ENCODE data around the gene RAB1A. TPM values are rescaled to one million over a fixed set of nuclear protein-coding genes. Genes with fewer than 3 reads are reported as not detected.
"Not testable (repeated sequence)": the region's sequence is repeated elsewhere in the genome, so short reads cannot be mapped to it uniquely, and the experiment has no call there.

RAB1A gene
- total and polyA plus RNA-seq, 4 donors = 118 to 165 (median 130) TPM

DNA sequence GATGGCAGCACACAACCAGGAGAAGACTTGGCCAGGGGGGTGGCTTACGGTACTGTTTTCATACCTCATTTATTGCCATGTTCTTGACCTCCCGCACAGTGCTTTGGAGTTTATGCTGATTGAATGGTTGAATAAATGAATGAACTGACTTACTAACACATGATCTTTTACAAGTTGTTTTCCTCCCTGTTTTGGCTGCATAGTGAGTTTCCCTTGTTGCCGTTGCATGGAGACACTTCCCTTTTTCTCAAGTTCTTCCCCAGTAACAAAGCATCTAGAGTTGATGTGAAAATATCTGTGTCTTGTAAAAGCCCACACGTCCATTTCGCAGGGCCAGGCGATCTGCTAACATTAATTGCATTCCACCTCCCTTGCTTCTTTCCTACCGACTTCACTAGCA is 35.7 kb upstream of the RAB1A start:
- Histone ChIP-seq H3K36me3 (ENCODE audit: control insufficient read depth in 1 of 2, insufficient read depth in 2 of 2, low read length in 1 of 2) (no peaks in the 10 kb centered on the region), H3K9me3 (ENCODE audit: control insufficient read depth, low read length) (no peaks in the 10 kb centered on the region), H3K4me1 (ENCODE audit: control insufficient read depth in 1 of 2, insufficient read depth in 2 of 2, low read length in 2 of 2) (no peaks in the 10 kb centered on the region), H3K27ac (ENCODE audit: low read depth in 1 of 2, low read length in 2 of 2) (peak overlapping the region in 1 of 2 donors; percentile 89), H3K4me3 (ENCODE audit: low read length in 2 of 2) (no peak overlapping the region), H3K27me3 (ENCODE audit: control insufficient read depth in 1 of 2, insufficient read depth in 2 of 2, low read length in 1 of 2) (no peaks in the 10 kb centered on the region)
- ATAC-seq (ENCODE audit: low FRiP score) (no peak), DNase-seq (no peak)
- intact Hi-C loops (cut with DNase I) = no loop called here
- WGBS, 2 donors = 93 to 94% methylated on average over 7 of the region's 7 CpGs

DNA sequence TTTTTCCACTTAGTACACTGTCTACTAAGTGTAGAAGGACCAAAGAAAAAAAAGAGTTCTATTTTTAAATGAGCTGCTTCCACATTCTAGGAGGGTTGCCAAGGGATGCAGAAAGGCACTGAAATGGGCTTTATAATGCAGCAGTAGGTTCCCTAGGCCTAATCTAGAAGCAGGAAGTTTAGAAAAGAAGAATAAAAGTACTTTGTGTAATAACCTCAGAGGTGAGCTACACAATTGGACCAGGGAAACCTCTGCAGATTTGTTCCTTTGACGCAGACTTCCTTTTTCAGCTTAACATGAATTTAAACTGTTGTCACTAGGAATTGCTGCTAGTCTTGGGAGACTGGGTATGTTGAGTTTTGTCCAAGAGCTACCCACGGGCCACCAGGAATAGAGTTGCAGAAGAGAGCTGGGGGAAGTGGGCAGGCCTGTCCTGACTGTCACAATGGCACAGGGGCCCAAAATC is 34.6 kb upstream of the RAB1A start:
- no peak overlapping the region for H3K4me3 ChIP-seq (ENCODE audit: low read length in 2 of 2)
- WGBS, 2 donors = 4 to 6% methylated on average over 2 of the region's 2 CpGs
- DNase-seq = no peak
- no peaks in the 10 kb centered on the region for H3K4me1 ChIP-seq (ENCODE audit: control insufficient read depth in 1 of 2, insufficient read depth in 2 of 2, low read length in 2 of 2)
- intact Hi-C loops (cut with DNase I) = no loop called here
- ATAC-seq (ENCODE audit: low FRiP score) = peak; percentile 82
- H3K27ac ChIP-seq (ENCODE audit: low read depth in 1 of 2, low read length in 2 of 2) = peak overlapping the region; percentile 64 to 96
- no peaks in the 10 kb centered on the region for H3K9me3 ChIP-seq (ENCODE audit: control insufficient read depth, low read length)
- no peaks in the 10 kb centered on the region for H3K27me3 ChIP-seq (ENCODE audit: control insufficient read depth in 1 of 2, insufficient read depth in 2 of 2, low read length in 1 of 2)
- no peaks in the 10 kb centered on the region for H3K36me3 ChIP-seq (ENCODE audit: control insufficient read depth in 1 of 2, insufficient read depth in 2 of 2, low read length in 1 of 2)

GRCh38 chr2:65161551-65162100 is 31.7 kb upstream of the RAB1A start:
- Histone ChIP-seq H3K4me1 (ENCODE audit: control insufficient read depth in 1 of 2, insufficient read depth in 2 of 2, low read length in 2 of 2) (no peaks in the 10 kb centered on the region), H3K27me3 (ENCODE audit: control insufficient read depth in 1 of 2, insufficient read depth in 2 of 2, low read length in 1 of 2) (no peaks in the 10 kb centered on the region), H3K4me3 (ENCODE audit: low read length in 2 of 2) (no peak overlapping the region), H3K9me3 (ENCODE audit: control insufficient read depth, low read length) (no peaks in the 10 kb centered on the region), H3K36me3 (ENCODE audit: control insufficient read depth in 1 of 2, insufficient read depth in 2 of 2, low read length in 1 of 2) (no peaks in the 10 kb centered on the region), H3K27ac (ENCODE audit: low read depth in 1 of 2, low read length in 2 of 2) (no peak overlapping the region)
- no peak for ATAC-seq (ENCODE audit: low FRiP score)
- intact Hi-C loops (cut with DNase I) = no loop called here
- no peak for DNase-seq
- WGBS, 2 donors = 91 to 92% methylated on average over 9 of the region's 9 CpGs

- Histone ChIP-seq H3K36me3 (ENCODE audit: control insufficient read depth in 1 of 2, insufficient read depth in 2 of 2, low read length in 1 of 2) (no peaks in the 10 kb centered on the region), H3K27ac (ENCODE audit: low read depth in 1 of 2, low read length in 2 of 2) (no peak overlapping the region), H3K4me3 (ENCODE audit: low read length in 2 of 2) (no peak overlapping the region), H3K4me1 (ENCODE audit: control insufficient read depth in 1 of 2, insufficient read depth in 2 of 2, low read length in 2 of 2) (no peaks in the 10 kb centered on the region), H3K27me3 (ENCODE audit: control insufficient read depth in 1 of 2, insufficient read depth in 2 of 2, low read length in 1 of 2) (no peaks in the 10 kb centered on the region), H3K9me3 (ENCODE audit: control insufficient read depth, low read length) (no peaks in the 10 kb centered on the region)
- ATAC-seq (ENCODE audit: low FRiP score) = no peak
- no peak for DNase-seq
- 85 to 87% methylated on average over 2 of the region's 2 CpGs for WGBS, 2 donors
- intact Hi-C loops (cut with DNase I) = no loop called here
Measured at GRCh38 chr2:65159906-65160305, 30.0 kb upstream of the RAB1A start.

- Histone ChIP-seq H3K36me3 (ENCODE audit: control insufficient read depth in 1 of 2, insufficient read depth in 2 of 2, low read length in 1 of 2) (no peaks in the 10 kb centered on the region), H3K4me1 (ENCODE audit: control insufficient read depth in 1 of 2, insufficient read depth in 2 of 2, low read length in 2 of 2) (no peaks in the 10 kb centered on the region), H3K27ac (ENCODE audit: low read depth in 1 of 2, low read length in 2 of 2) (no peak overlapping the region), H3K27me3 (ENCODE audit: control insufficient read depth in 1 of 2, insufficient read depth in 2 of 2, low read length in 1 of 2) (no peaks in the 10 kb centered on the region), H3K9me3 (ENCODE audit: control insufficient read depth, low read length) (no peaks in the 10 kb centered on the region), H3K4me3 (ENCODE audit: low read length in 2 of 2) (no peak overlapping the region)
- DNase-seq (no peak), ATAC-seq (ENCODE audit: low FRiP score) (no peak)
- intact Hi-C loops (cut with DNase I) = no loop called here
- 92 to 98% methylated on average over 6 of the region's 6 CpGs for WGBS, 2 donors
Measured at GRCh38 chr2:65159261-65159660, 29.4 kb upstream of the RAB1A start.

DNA sequence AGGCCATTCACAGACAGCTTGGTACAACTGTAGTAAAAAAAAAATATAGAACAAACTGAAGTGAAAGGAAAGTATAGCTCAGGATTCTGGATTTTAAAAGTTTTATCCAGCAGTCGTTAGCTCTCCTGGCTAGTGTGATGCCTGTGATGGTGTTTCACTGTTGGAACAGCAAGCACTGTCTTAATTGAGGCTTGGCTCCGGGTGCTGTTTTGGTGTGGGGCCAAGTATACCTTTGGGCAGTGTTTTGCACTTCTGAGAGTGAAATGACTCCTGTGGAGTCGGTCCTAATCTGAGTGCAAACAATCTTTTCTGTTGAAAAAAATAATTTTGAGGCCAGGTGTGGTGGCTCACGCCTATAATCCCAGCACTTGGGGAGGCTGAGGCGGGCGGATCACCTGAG is 28.7 kb upstream of the RAB1A start:
- Histone ChIP-seq H3K27ac (ENCODE audit: low read depth in 1 of 2, low read length in 2 of 2) (no peak overlapping the region), H3K9me3 (ENCODE audit: control insufficient read depth, low read length) (no peaks in the 10 kb centered on the region), H3K4me3 (ENCODE audit: low read length in 2 of 2) (no peak overlapping the region), H3K4me1 (ENCODE audit: control insufficient read depth in 1 of 2, insufficient read depth in 2 of 2, low read length in 2 of 2) (no peaks in the 10 kb centered on the region), H3K36me3 (ENCODE audit: control insufficient read depth in 1 of 2, insufficient read depth in 2 of 2, low read length in 1 of 2) (no peaks in the 10 kb centered on the region), H3K27me3 (ENCODE audit: control insufficient read depth in 1 of 2, insufficient read depth in 2 of 2, low read length in 1 of 2) (no peaks in the 10 kb centered on the region)
- ATAC-seq (ENCODE audit: low FRiP score) (no peak), DNase-seq (no peak)
- intact Hi-C loops (cut with DNase I) = no loop called here
- whole genome bisulfite sequencing, 2 donors = 76 to 77% methylated on average over 6 of the region's 6 CpGs

- H3K4me1 ChIP-seq (ENCODE audit: control insufficient read depth in 1 of 2, insufficient read depth in 2 of 2, low read length in 2 of 2); ATAC-seq (ENCODE audit: low FRiP score); intact Hi-C loops (cut with DNase I); DNase-seq; H3K27ac ChIP-seq (ENCODE audit: low read depth in 1 of 2, low read length in 2 of 2); H3K36me3 ChIP-seq (ENCODE audit: control insufficient read depth in 1 of 2, insufficient read depth in 2 of 2, low read length in 1 of 2); H3K27me3 ChIP-seq (ENCODE audit: control insufficient read depth in 1 of 2, insufficient read depth in 2 of 2, low read length in 1 of 2); H3K4me3 ChIP-seq (ENCODE audit: low read length in 2 of 2); H3K9me3 ChIP-seq (ENCODE audit: control insufficient read depth, low read length): not testable (repeated sequence)
- WGBS, 2 donors = 69 to 73% methylated on average over 6 of the region's 6 CpGs
Measured at GRCh38 chr2:65157856-65158255, 27.9 kb upstream of the RAB1A start.

- no peaks in the 10 kb centered on the region for H3K27me3 ChIP-seq (ENCODE audit: control insufficient read depth in 1 of 2, insufficient read depth in 2 of 2, low read length in 1 of 2)
- H3K4me1 ChIP-seq (ENCODE audit: control insufficient read depth in 1 of 2, insufficient read depth in 2 of 2, low read length in 2 of 2) = no peaks in the 10 kb centered on the region
- 91 to 100% methylated on average over 1 of the region's 1 CpG for WGBS, 2 donors
- H3K9me3 ChIP-seq (ENCODE audit: control insufficient read depth, low read length) = no peaks in the 10 kb centered on the region
- intact Hi-C loops (cut with DNase I) = no loop called here
- ATAC-seq (ENCODE audit: low FRiP score) = no peak
- no peak overlapping the region for H3K4me3 ChIP-seq (ENCODE audit: low read length in 2 of 2)
- DNase-seq = no peak
- no peak overlapping the region for H3K27ac ChIP-seq (ENCODE audit: low read depth in 1 of 2, low read length in 2 of 2)
- H3K36me3 ChIP-seq (ENCODE audit: control insufficient read depth in 1 of 2, insufficient read depth in 2 of 2, low read length in 1 of 2) = no peaks in the 10 kb centered on the region
Measured at GRCh38 chr2:65156041-65156440, 26.1 kb upstream of the RAB1A start.

GRCh38 chr2:65153515-65153914 is 23.6 kb upstream of the RAB1A start:
- Histone ChIP-seq H3K9me3 (ENCODE audit: control insufficient read depth, low read length) (no peaks in the 10 kb centered on the region), H3K36me3 (ENCODE audit: control insufficient read depth in 1 of 2, insufficient read depth in 2 of 2, low read length in 1 of 2) (no peaks in the 10 kb centered on the region), H3K27ac (ENCODE audit: low read depth in 1 of 2, low read length in 2 of 2) (no peak overlapping the region), H3K27me3 (ENCODE audit: control insufficient read depth in 1 of 2, insufficient read depth in 2 of 2, low read length in 1 of 2) (no peaks in the 10 kb centered on the region), H3K4me3 (ENCODE audit: low read length in 2 of 2) (no peak overlapping the region), H3K4me1 (ENCODE audit: control insufficient read depth in 1 of 2, insufficient read depth in 2 of 2, low read length in 2 of 2) (no peaks in the 10 kb centered on the region)
- ATAC-seq (ENCODE audit: low FRiP score) (no peak), DNase-seq (no peak)
- WGBS, 2 donors = 88 to 93% methylated on average over 3 of the region's 3 CpGs
- intact Hi-C loops (cut with DNase I) = no loop called here
